Measurements from ENCODE around the gene MALT1. TPM values are rescaled to one million over a fixed set of nuclear protein-coding genes. Genes with fewer than 3 reads are reported as not detected.
"Not testable (repeated sequence)": the region's sequence is repeated elsewhere in the genome, so short reads cannot be mapped to it uniquely, and the experiment has no call there.

MALT1 gene
- 10 to 100 TPM; 27.3 to 34.2 (median 30.2) TPM for polyA plus RNA-seq (ENCODE audit: insufficient read length in 3 of 3)
- long read RNA-seq, donor 1, full-length matches to known transcripts = 3 of 9 reads
- long read RNA-seq, donor 1, partial matches to known transcripts = 6 of 9 reads
- long read RNA-seq, donor 1, other reads (novel, unspliced or antisense) = 0 of 9 reads
- long read RNA-seq, donor 2, full-length matches to known transcripts = 1 of 10 reads
- long read RNA-seq, donor 2, partial matches to known transcripts = 9 of 10 reads
- long read RNA-seq, donor 2, other reads (novel, unspliced or antisense) = 0 of 10 reads
- long read RNA-seq, donor 3, full-length matches to known transcripts = 1 of 1 reads
- long read RNA-seq, donor 3, partial matches to known transcripts = 0 of 1 reads
- long read RNA-seq, donor 3, other reads (novel, unspliced or antisense) = 0 of 1 reads
- long read RNA-seq, donor 4, full-length matches to known transcripts = 1 of 1 reads
- long read RNA-seq, donor 4, partial matches to known transcripts = 0 of 1 reads
- long read RNA-seq, donor 4, other reads (novel, unspliced or antisense) = 0 of 1 reads
- long read RNA-seq, donor 5, full-length matches to known transcripts = 2 of 2 reads
- long read RNA-seq, donor 5, partial matches to known transcripts = 0 of 2 reads
- long read RNA-seq, donor 5, other reads (novel, unspliced or antisense) = 0 of 2 reads
- long read RNA-seq, donor 6, full-length matches to known transcripts = 1 of 1 reads
- long read RNA-seq, donor 6, partial matches to known transcripts = 0 of 1 reads
- long read RNA-seq, donor 6, other reads (novel, unspliced or antisense) = 0 of 1 reads
- long read RNA-seq, donor 7, full-length matches to known transcripts = 3 of 3 reads
- long read RNA-seq, donor 7, partial matches to known transcripts = 0 of 3 reads
- long read RNA-seq, donor 7, other reads (novel, unspliced or antisense) = 0 of 3 reads
- long read RNA-seq, donor 8 = 0 reads
- long read RNA-seq, donor 9, full-length matches to known transcripts = 1 of 1 reads
- long read RNA-seq, donor 9, partial matches to known transcripts = 0 of 1 reads
- long read RNA-seq, donor 9, other reads (novel, unspliced or antisense) = 0 of 1 reads
- long read RNA-seq, donor 10, full-length matches to known transcripts = 2 of 7 reads
- long read RNA-seq, donor 10, partial matches to known transcripts = 5 of 7 reads
- long read RNA-seq, donor 10, other reads (novel, unspliced or antisense) = 0 of 7 reads
- long read RNA-seq, donor 11 = 0 reads
- long read RNA-seq, donor 12, full-length matches to known transcripts = 3 of 3 reads
- long read RNA-seq, donor 12, partial matches to known transcripts = 0 of 3 reads
- long read RNA-seq, donor 12, other reads (novel, unspliced or antisense) = 0 of 3 reads
- long read RNA-seq, donor 13, full-length matches to known transcripts = 4 of 4 reads
- long read RNA-seq, donor 13, partial matches to known transcripts = 0 of 4 reads
- long read RNA-seq, donor 13, other reads (novel, unspliced or antisense) = 0 of 4 reads
- long read RNA-seq, donor 14 = 0 reads
- long read RNA-seq, donor 15 = 0 reads
- long read RNA-seq, donor 16 = 0 reads

- DNase-seq = peak; percentile 92
These were observed at the start of gene MALT1 for GRCh38 chr18:58671111-58671631. Gene MALT1, plus strand, starts transcription at chr18:58671465. Its CDS starts 179 bp downstream, at chr18:58671644.

GRCh38 chr18:58624011-58624410 is 47.3 kb upstream of the MALT1 start:
- no peak for DNase-seq

GRCh38 chr18:58625839-58626238 is 45.4 kb upstream of the MALT1 start:
- DNase-seq = no peak

- DNase-seq = no peak
These were observed 41.2 kb upstream of the MALT1 start for GRCh38 chr18:58630071-58630470.

- DNase-seq = no peak
These were observed 40.0 kb upstream of the MALT1 start for GRCh38 chr18:58631301-58631700.

- DNase-seq = no peak
These were observed 38.7 kb upstream of the MALT1 start for GRCh38 chr18:58632552-58632951.

GRCh38 chr18:58633874-58634273 is 37.4 kb upstream of the MALT1 start:
- DNase-seq = no peak

- no peak for DNase-seq
These were observed 35.4 kb upstream of the MALT1 start for GRCh38 chr18:58635891-58636290.

GRCh38 chr18:58637197-58637596 is 34.1 kb upstream of the MALT1 start:
- DNase-seq = no peak

- DNase-seq = no peak
These were observed 33.3 kb upstream of the MALT1 start for GRCh38 chr18:58637946-58638345.

GRCh38 chr18:58638441-58638840 is 32.8 kb upstream of the MALT1 start:
- DNase-seq = no peak

- no peak for DNase-seq
These were observed 32.0 kb upstream of the MALT1 start for GRCh38 chr18:58639237-58639636.

GRCh38 chr18:58639751-58640427 is 31.4 kb upstream of the MALT1 start:
- DNase-seq = no peak

- no peak for DNase-seq
These were observed 30.8 kb upstream of the MALT1 start for GRCh38 chr18:58640428-58640805.

GRCh38 chr18:58640891-58641610 is 30.2 kb upstream of the MALT1 start:
- DNase-seq = no peak

GRCh38 chr18:58643557-58643956 is 27.7 kb upstream of the MALT1 start:
- not testable (repeated sequence) for DNase-seq

- no peak for DNase-seq
These were observed 25.9 kb upstream of the MALT1 start for GRCh38 chr18:58645398-58645797.

GRCh38 chr18:58646334-58646862 is 24.9 kb upstream of the MALT1 start:
- DNase-seq = no peak

- no peak for DNase-seq
These were observed 21.1 kb upstream of the MALT1 start for GRCh38 chr18:58649966-58650816.
